Activated CD4-positive, CD25-positive, alpha-beta regulatory T cell treated with anti-CD3 and anti-CD28 coated beads, Interleukin-2, amount 50 U/mL, for 24 hours (primary cell): ENCODE results near the gene LDB2.

Experiments used
- ATAC-seq, 2 donors: fragments of 150-1000 bp; cut with Tn5 transposase; one replicate each; pipeline ENCODE4 v1.10.0; 2021; ENCODE audit warnings: mild to moderate bottlenecking in 1 of 2, moderate library complexity in 1 of 2

Gene LDB2

DNA sequence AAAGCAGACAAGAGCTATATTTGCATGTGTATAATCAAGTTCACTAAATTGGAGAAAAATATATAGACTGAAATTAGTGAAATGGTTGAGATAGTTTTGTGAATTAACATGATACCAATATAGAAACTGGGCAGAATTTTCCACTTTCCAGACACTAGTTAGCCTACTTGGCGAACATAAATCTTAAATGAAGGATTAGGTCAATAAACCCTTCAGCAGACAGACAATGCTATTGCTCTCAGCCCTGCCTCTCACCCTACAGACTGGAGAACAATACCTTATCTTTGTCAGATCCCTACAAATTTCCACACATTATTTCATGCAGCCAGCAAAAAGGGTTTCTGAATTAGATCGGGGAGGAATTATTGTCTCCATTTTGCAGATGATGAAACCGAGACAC lies 435.8 kb downstream of the LDB2 start:
- no peak for ATAC-seq

DNA sequence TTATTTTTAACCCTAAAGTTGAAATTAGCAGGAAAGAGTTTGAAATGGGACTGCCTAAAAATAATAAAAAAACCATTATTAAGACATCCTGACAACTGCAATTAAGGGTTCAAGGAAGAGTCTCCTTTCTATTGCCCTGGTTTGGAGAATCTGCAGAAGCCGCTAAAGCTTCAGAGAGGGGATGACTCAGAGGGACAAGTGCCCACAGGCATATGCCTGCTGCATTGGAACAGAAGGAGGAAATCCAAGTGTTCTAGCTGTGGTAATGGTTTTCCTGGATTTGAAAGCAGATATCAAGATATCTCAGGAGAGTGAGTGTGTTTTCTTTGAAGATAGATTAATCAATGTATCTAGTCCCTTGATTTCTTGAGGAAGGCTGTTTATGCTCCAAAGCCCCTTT lies 437.1 kb downstream of the LDB2 start:
- no peak for ATAC-seq

DNA sequence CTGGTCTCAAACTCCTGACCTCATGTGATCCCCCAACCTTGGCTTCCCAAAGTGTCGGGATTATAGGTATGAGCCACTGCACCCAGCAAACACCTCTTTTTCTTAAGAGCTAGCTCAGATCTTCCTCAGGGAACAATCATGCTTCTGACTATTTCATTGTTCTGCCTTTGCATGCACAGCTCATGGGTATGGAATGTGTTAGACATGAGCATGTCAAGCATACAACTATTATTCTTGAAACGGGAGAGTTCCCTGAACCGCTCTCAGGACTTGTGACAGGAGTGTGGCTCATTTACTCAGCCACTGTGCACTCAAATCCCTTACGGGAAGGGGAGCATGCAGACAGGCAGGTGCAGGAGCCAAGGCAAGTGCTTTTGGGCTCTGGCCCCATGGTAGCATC lies 440.5 kb downstream of the LDB2 start:
- ATAC-seq: no peak
